Stimulated activated naive CD4-positive, alpha-beta T cell treated with Interleukin-2 at 50 U/mL for 16 hours (primary cell): ENCODE measurements around the gene REG4.
"Not testable (repeated sequence)": the region's sequence is repeated elsewhere in the genome, so short reads cannot be mapped to it uniquely, and the experiment has no call there.

Source experiments
- DNase-seq: peaks from one replicate; lab custom pipeline; 2025; lab: John Stamatoyannopoulos, UW

REG4 gene

GRCh38 chr1:119811387-119811786 is at the start of gene REG4:
Gene REG4, minus strand, starts transcription at chr1:119811460. Its CDS starts 2,691 bp downstream, at chr1:119808769.
- DNase-seq, result no peak

- DNase-seq, result no peak
These were observed 48.4 kb upstream of the REG4 start for GRCh38 chr1:119859647-119860046.

- DNase-seq, result not testable (repeated sequence)
These were observed 47.4 kb upstream of the REG4 start for GRCh38 chr1:119858556-119859214.

GRCh38 chr1:119858126-119858525 is 46.9 kb upstream of the REG4 start:
- DNase-seq, result no peak

GRCh38 chr1:119853155-119853554 is 41.9 kb upstream of the REG4 start:
- DNase-seq, result no peak

GRCh38 chr1:119844206-119844605 is 32.9 kb upstream of the REG4 start:
- not testable (repeated sequence) for DNase-seq

DNA sequence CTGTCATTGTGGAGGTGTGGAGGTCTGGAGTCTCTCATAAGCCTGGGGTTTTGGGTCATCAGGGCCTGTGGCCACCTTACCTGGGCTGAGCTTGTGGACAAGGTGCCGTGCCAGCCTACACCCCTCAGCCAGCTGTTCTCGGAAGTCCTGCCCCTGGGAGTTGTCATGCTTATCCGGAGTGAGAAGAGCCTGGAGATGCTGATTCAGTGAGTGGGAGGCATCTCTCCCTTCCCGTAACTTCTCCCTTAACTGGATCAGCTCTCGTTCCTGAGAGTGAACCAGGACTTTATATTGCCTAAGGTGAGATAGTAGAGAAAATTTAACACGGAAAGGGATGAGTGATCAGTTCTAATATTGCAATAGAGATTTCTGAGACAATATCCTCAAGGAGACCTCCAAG is 30.0 kb upstream of the REG4 start:
- DNase-seq, result no peak

GRCh38 chr1:119840745-119841144 is 29.5 kb upstream of the REG4 start:
- no peak for DNase-seq

DNA sequence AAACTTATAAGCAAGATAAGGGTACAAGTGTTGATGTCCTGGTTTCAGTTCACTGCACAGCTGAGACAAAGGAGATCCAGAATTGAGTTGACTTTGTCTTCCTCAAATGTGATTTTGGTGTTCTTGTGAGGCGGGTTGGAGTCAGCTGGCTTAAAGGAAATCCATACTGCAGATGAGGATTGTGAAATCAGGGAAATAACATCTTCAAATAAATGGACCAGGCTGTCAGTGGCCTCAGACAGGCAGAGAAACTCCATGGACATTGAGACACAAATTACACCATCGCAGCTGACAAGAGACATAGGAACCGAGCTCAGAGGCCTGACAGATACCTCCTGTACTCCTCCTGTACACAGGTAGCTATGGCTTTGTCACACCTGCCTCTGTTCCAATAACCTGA is 27.0 kb upstream of the REG4 start:
- DNase-seq, result no peak

DNA sequence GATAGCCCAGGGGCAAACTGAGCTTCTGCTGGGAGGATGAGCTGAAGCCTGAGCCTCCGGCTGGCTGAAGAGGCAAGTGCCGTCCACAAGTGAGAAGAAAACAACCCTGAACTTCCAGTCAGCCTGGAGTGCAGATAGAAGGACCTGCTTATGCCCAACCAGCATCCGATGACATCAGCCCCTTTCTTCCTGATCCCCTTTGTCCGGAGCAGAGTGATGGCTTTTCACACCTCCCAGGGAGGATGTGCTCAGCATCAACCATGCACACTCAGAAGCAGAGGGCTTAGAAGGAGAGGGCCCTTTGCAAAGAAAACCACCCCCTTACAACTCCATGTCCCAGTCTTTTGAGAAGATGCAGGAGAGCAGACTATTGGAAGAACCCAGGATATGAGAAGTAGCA is 23.7 kb upstream of the REG4 start:
- DNase-seq, result no peak

DNA sequence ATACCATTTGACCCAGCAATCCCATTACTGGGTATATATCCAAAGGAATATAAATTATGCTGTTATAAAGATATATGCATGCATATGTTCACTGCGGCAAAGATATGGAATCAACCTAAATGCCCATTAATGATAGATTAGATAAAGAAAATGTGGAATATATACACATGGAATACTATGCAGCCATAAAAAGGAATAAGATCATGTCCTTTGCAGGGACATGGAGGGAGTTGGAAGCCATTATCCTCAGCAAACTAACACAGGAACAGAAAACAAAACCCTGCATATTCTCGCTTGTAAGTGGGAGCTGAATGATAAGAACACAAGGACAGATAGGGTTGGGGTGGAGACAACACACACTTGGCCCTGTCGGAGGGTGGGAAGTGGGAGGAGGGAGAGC is 19.8 kb upstream of the REG4 start:
- DNase-seq, result no peak

DNA sequence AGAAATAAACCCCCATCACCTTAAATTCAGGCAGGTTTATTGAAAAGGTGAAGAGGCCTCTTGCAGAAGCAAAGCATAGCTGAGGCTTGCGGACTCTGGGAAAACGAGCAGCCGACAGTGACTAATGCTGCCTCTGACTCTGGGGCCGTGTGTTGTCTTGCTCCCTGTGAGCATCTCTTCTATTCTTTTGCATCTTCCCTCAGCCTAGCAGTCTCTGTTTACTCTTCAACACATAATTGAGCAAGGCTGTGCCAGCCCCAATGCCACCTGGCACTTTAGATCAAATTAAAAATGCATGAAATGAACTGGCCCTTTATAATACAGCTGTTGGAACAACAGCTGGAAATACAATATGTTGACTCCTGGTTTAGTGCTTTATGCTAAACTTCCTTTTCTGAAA is 18.4 kb upstream of the REG4 start:
- no peak for DNase-seq

- DNase-seq, result not testable (repeated sequence)
These were observed 17.7 kb upstream of the REG4 start for GRCh38 chr1:119829006-119829405.

GRCh38 chr1:119828266-119828665 is 17.0 kb upstream of the REG4 start:
- no peak for DNase-seq

DNA sequence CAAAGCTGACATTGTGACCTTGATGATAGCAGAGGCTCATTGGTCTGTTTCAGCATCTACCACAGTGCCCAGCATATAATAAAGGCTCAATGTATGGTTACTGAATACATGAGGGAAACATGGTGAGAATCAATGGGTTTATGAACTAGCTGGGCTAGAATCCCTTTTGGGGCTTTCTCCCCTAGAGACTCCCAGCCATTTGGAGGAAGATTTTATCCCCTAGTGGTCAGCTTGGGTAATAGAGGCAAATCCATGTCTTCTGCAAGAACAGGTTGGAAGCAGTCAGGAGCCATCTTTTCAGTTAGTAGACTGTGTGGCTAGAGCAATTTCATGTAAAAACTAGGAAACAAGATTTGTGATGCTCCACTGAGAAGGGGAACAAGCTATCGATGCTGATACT is 15.8 kb upstream of the REG4 start:
- no peak for DNase-seq

GRCh38 chr1:119822406-119822805 is 11.1 kb upstream of the REG4 start:
- DNase-seq, result no peak

DNA sequence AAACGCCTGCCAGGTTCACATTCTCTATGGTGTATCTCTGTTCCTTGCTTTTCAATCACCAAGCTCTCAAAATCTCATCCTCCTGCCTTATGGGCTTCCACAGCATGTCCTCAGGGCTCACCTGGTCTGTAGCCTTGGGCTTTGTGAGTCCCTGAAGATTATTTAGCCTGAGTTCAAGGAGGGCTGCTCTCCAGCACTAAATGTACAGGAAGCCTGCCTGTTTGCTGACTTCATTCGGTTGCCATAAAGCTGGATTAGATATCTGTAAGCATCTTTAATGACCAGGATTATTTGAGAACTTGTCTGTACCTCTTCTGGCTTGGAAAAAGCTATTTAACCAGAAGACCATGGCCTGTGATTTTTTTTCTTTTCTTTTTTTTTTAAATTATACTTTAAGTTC is 6.9 kb upstream of the REG4 start:
- no peak for DNase-seq

DNA sequence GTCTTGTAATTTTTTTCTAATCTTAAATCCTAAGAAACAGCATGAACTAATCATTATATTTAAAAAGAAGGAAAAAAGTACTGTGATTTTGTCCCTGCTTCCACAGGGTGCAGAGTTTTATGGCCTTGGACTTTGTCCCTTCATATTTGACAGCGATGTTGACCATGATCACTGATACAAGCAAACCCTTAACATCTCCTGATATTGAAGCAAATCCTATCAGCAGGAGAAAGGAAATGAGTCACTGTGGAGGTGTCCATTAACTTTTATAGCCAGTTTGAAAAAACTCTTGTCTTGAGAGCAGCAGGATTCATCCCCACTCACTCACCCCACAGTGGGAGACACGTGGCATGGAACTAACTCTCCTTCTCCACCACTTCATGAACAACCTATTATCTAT is 5.1 kb upstream of the REG4 start:
- DNase-seq, result no peak

- DNase-seq, result no peak
These were observed 4.7 kb upstream of the REG4 start for GRCh38 chr1:119815928-119816327.

DNA sequence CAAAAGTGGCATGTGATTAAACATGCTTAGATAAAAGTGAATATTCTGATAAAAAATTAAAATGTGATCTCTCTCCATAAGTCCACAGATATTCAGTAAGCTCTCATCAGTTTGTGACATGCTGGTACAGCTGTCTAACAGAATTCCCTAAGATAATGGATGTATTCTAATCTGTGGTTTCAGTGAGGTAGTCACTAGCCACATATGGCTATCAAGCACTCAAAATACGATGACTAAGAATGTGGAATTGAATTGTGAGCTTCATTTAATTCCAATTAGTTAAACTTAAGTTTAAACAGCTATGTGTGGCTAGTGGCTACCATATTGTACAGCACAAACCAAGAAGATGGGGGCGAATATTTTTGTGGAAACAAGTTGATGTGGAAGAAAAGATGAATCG is 4.1 kb upstream of the REG4 start:
- DNase-seq, result no peak

- DNase-seq, result no peak
These were observed 3.0 kb upstream of the REG4 start for GRCh38 chr1:119814288-119814687.

DNA sequence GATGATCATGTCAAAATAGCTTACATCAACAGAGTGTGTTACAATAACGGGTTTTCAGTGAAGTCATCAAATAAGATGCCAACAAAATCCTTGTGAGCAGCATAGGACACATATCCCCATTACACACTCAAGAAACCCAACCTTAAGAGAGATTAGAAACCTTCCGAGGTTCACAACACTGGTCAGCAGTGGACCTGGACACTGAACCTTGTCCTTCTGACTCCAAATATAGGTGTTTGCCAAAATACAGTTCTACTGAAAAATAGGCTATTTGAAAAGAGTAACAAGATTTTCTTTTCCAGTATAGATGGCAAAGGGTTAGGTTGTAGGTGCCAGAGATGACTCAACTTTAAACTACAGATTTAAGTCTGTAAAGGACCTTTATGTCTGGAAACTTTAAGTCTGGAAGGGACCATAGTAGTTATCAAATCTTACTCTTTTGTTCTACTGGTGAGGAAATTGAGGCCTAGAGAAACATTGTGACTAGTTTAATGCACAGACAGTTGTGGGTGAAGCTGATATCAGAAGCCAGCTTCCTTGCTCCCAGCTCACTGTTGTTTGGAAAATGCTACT is 811 bp upstream of the REG4 start:
- no peak for DNase-seq

DNA sequence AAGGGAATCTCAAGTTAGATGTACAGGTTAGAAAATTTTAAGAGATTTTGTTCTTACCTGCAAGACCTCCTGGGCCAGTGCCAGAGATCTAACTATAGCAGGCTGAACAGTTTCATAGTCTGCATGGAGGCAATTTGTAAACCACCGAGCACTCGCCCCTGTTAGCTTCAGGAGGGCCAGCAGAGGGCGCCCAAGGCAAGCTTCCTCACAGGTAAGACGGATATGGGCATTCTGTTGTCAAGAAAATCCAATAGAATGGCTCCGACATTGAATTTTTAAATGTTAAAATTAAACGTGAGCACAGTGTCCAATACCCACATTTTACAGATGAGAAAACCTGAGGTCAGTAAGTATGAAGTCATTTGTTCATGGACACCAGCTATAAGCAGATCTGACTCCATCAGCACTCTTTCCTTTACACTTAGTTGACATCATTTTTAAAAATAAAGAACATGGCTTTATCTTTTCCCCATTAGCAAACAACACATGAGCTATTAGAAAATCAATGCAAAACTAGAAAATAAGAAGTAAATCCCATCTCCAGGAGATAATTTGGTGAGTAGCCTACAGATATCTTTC is 2.2 kb downstream of the REG4 start:
- peak; percentile 64 for DNase-seq

DNA sequence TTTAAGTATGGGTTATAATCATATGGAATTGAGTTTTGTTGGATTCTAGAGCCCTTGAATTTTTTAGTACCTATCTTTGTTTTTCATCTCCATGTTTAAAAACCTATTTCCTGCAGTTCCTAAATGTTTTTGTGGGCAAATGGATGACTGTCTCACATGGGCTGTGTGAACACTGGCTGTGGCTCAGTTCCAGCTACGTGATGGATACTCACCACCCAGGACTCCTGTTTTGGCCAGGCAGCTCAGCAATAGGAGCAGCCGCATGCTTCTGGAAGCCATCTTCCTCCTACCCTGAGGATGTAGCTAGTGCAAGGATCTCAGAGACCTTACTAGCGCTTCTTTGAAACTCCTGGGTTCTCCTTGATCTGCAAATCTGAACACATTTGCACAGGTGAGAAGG is 2.8 kb downstream of the REG4 start:
- no peak for DNase-seq
